Astrocyte (in vitro differentiated cells and primary cell): ENCODE measurements around the gene PIAS2. TPM values are rescaled to one million over a fixed set of nuclear protein-coding genes. Genes with fewer than 3 reads are reported as not detected.
A peak's percentile ranks its signal among the peaks of the same experiment; 100 is the strongest.

Experiments used
- DNase-seq: peaks from one replicate; pipeline ENCODE4 v3.0.0-alpha.2; 2010; ENCODE audit warnings: low read depth
- FAIRE-seq: peaks from 2 replicates; lab custom pipeline; 2011; peaks lifted over from hg19 to GRCh38; lab: Jason Lieb, UNC
- H2AFZ ChIP-seq: 2 replicates; pipeline ENCODE4 v1.6.0; 2012; ENCODE audit warnings: low read depth, low read length, inconsistent platforms
- H3K27ac ChIP-seq: 2 replicates; pipeline ENCODE4 v1.5.1; 2011; ENCODE audit warnings: low read depth, low read length, inconsistent platforms
- H3K27me3 ChIP-seq: 2 replicates; pipeline ENCODE4 v1.6.0; 2011; ENCODE audit warnings: low read length, inconsistent platforms; ENCODE audit not compliant: insufficient read depth
- H3K36me3 ChIP-seq: 2 replicates; pipeline ENCODE4 v1.5.1; 2011; ENCODE audit warnings: low read length, inconsistent platforms; ENCODE audit not compliant: insufficient read depth
- H3K4me1 ChIP-seq: 2 replicates; pipeline ENCODE4 v1.5.1; 2011; ENCODE audit warnings: low read length, inconsistent platforms; ENCODE audit not compliant: insufficient read depth
- H3K4me2 ChIP-seq: 2 replicates; pipeline ENCODE4 v1.6.0; 2012; ENCODE audit warnings: low read length, inconsistent platforms
- H3K4me3 ChIP-seq: 2 replicates; pipeline ENCODE4 v1.5.1; 2011; ENCODE audit warnings: low read depth, mild to moderate bottlenecking, low read length, inconsistent platforms; ENCODE audit not compliant: insufficient read depth
- H3K79me2 ChIP-seq: 2 replicates; pipeline ENCODE4 v1.6.0; 2012; ENCODE audit warnings: mild to moderate bottlenecking, low read length, inconsistent platforms; ENCODE audit not compliant: insufficient read depth
- H3K9ac ChIP-seq: 2 replicates; pipeline ENCODE4 v1.6.0; 2012; ENCODE audit warnings: mild to moderate bottlenecking, low read length, inconsistent platforms
- H3K9me3 ChIP-seq: 2 replicates; pipeline ENCODE4 v1.5.1; 2012; ENCODE audit warnings: low read depth, mild to moderate bottlenecking, low read length, inconsistent platforms; ENCODE audit not compliant: insufficient read depth
- H4K20me1 ChIP-seq: 2 replicates; pipeline ENCODE4 v1.6.0; 2012; ENCODE audit warnings: low read length, inconsistent platforms; ENCODE audit not compliant: insufficient read depth
- H3K27ac Mint-ChIP-seq: one replicate; pipeline ENCODE4 v1.8.0; 2021; ENCODE audit warnings: mild to moderate bottlenecking, mixed read lengths; ENCODE audit not compliant: unreplicated experiment
- H3K27me3 Mint-ChIP-seq: one replicate; pipeline ENCODE4 v1.8.0; 2021; ENCODE audit warnings: low read depth, mixed read lengths; ENCODE audit not compliant: unreplicated experiment
- H3K36me3 Mint-ChIP-seq: one replicate; pipeline ENCODE4 v1.8.0; 2021; ENCODE audit warnings: low read depth, mixed read lengths; ENCODE audit not compliant: unreplicated experiment
- H3K4me1 Mint-ChIP-seq: one replicate; pipeline ENCODE4 v1.8.0; 2021; ENCODE audit warnings: low read depth, mixed read lengths; ENCODE audit not compliant: unreplicated experiment
- H3K4me3 Mint-ChIP-seq: one replicate; pipeline ENCODE4 v1.8.0; 2021; ENCODE audit warnings: mild to moderate bottlenecking, moderate library complexity, mixed read lengths; ENCODE audit not compliant: unreplicated experiment
- H3K9me3 Mint-ChIP-seq: one replicate; pipeline ENCODE4 v1.8.0; 2021; ENCODE audit warnings: mild to moderate bottlenecking, mixed read lengths; ENCODE audit not compliant: unreplicated experiment
- EZH2 ChIP-seq: IDR thresholded peaks from 2 replicates; pipeline ENCODE4 v1.6.1; 2012; ENCODE audit warnings: mild to moderate bottlenecking, low read length, inconsistent platforms; ENCODE audit not compliant: insufficient read depth
- total RNA-seq: library from RNA; stranded (reverse); gene quantifications from 2 replicates; pipeline ENCODE4 v1.2.1, GENCODE V29; 2021
- TF ChIP-seq, protein P1 (sequence below): IDR thresholded peaks from 2 replicates; pipeline ENCODE4 v1.5.1; 2011; ENCODE audit warnings: low read depth, mild to moderate bottlenecking, inconsistent platforms, low read length, moderate library complexity; ENCODE audit not compliant: insufficient read depth

The PIAS2 gene
- total RNA-seq, 1 donor from 2014 or later: 29.3 TPM

- Histone ChIP-seq H3K27me3 (no peaks in the 10 kb centered on the region), H3K9ac (peak overlapping the region; percentile 67), H3K79me2 (no peaks in the 10 kb centered on the region), H3K4me1 (no peaks in the 10 kb centered on the region), H3K27ac (no peak overlapping the region), H4K20me1 (no peaks in the 10 kb centered on the region), H3K4me2 (peak overlapping the region; percentile 96), H3K4me3 (peak overlapping the region; percentile 88), H2AFZ (peak overlapping the region; percentile 95), H3K36me3 (no peaks in the 10 kb centered on the region), H3K9me3 (no peaks in the 10 kb centered on the region)
- FAIRE-seq: no peak
- DNase-seq: peak; percentile 84
- H3K27me3 Mint-ChIP-seq: no peaks in the 10 kb centered on the region
- TF ChIP-seq EZH2: no peak
- TF ChIP-seq, protein P1, sequence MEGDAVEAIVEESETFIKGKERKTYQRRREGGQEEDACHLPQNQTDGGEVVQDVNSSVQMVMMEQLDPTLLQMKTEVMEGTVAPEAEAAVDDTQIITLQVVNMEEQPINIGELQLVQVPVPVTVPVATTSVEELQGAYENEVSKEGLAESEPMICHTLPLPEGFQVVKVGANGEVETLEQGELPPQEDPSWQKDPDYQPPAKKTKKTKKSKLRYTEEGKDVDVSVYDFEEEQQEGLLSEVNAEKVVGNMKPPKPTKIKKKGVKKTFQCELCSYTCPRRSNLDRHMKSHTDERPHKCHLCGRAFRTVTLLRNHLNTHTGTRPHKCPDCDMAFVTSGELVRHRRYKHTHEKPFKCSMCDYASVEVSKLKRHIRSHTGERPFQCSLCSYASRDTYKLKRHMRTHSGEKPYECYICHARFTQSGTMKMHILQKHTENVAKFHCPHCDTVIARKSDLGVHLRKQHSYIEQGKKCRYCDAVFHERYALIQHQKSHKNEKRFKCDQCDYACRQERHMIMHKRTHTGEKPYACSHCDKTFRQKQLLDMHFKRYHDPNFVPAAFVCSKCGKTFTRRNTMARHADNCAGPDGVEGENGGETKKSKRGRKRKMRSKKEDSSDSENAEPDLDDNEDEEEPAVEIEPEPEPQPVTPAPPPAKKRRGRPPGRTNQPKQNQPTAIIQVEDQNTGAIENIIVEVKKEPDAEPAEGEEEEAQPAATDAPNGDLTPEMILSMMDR: no peak
- no peaks in the 10 kb centered on the region for H3K9me3 Mint-ChIP-seq
- no peak overlapping the region for H3K27ac Mint-ChIP-seq
- no peak overlapping the region for H3K4me3 Mint-ChIP-seq
- no peaks in the 10 kb centered on the region for H3K4me1 Mint-ChIP-seq
- H3K36me3 Mint-ChIP-seq: no peaks in the 10 kb centered on the region
Observed at GRCh38 chr18:46946656-46947282, 29.5 kb upstream of the PIAS2 start.

DNA sequence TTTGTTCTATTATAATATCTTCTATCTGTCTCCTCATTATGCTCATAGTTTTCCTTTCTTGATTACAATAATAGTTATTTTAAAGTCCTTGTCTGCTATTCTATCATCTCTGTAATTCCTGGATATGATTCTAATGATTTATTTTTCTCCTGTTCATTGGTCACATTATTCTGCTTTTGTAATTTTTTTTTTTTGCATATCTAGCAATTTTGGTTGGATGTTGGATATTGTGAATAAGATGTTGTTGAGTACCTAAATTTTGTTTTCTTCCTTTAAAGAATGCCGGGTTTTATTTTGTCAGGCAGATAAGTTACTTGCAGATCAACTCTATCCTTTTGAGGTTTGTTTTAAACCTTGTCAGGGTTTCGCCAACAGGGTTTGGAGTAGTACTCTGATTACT, 25.3 kb upstream of the PIAS2 start:
- H3K36me3 Mint-ChIP-seq: no peaks in the 10 kb centered on the region
- Histone ChIP-seq H3K9ac (no peak overlapping the region), H3K4me2 (no peak overlapping the region), H2AFZ (no peak overlapping the region), H3K36me3 (no peaks in the 10 kb centered on the region), H3K4me3 (no peak overlapping the region), H3K79me2 (no peaks in the 10 kb centered on the region), H3K4me1 (no peaks in the 10 kb centered on the region), H3K9me3 (no peaks in the 10 kb centered on the region), H4K20me1 (no peaks in the 10 kb centered on the region), H3K27ac (no peak overlapping the region), H3K27me3 (no peaks in the 10 kb centered on the region)
- H3K4me3 Mint-ChIP-seq: no peak overlapping the region
- no peaks in the 10 kb centered on the region for H3K9me3 Mint-ChIP-seq
- TF ChIP-seq, protein P1: no peak
- no peak for TF ChIP-seq EZH2
- no peaks in the 10 kb centered on the region for H3K27me3 Mint-ChIP-seq
- no peak overlapping the region for H3K27ac Mint-ChIP-seq
- no peak for DNase-seq
- FAIRE-seq: no peak
- H3K4me1 Mint-ChIP-seq: peaks cover 20% of the 10 kb centered on the region

DNA sequence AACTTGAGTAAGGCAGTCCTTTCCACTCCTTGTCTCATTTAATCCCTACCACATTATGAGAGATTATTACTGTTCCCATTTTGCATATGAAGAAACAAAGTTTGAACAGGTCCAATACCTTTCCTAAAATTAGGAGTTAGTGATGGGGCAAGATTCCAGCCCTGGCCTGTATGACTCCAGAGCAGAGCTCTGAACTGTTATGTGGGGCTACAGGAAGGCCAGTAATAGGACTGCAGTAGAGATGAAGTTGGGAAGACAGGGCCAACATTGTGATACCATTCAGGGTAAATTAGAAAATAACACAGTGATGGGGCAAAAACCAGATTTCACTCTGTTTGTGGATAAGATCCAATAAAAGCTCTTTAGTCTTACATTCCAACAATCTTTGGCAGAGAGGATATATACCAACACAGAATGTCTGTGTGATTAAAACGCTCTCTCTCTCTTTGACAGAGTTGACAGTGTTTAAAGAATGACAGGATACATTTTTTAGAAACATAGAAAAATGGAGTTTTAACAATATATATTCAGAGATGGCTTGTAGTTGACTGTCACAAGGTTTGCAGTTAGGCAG, 22.8 kb upstream of the PIAS2 start:
- no peak for TF ChIP-seq EZH2
- TF ChIP-seq, protein P1: no peak
- FAIRE-seq (no peak), DNase-seq (no peak)
- H3K9me3 ChIP-seq: no peaks in the 10 kb centered on the region
- H4K20me1 ChIP-seq: no peaks in the 10 kb centered on the region
- Mint-ChIP-seq H3K4me1 (peaks cover 20% of the 10 kb centered on the region), H3K4me3 (no peak overlapping the region), H3K9me3 (no peaks in the 10 kb centered on the region), H3K36me3 (no peaks in the 10 kb centered on the region), H3K27ac (peak overlapping the region; percentile 81), H3K27me3 (no peaks in the 10 kb centered on the region)
- H3K4me1 ChIP-seq: no peaks in the 10 kb centered on the region
- H3K36me3 ChIP-seq: no peaks in the 10 kb centered on the region
- no peak overlapping the region for H3K27ac ChIP-seq
- no peaks in the 10 kb centered on the region for H3K79me2 ChIP-seq
- no peaks in the 10 kb centered on the region for H3K27me3 ChIP-seq
- no peak overlapping the region for H3K4me3 ChIP-seq
- no peak overlapping the region for H3K4me2 ChIP-seq
- no peak overlapping the region for H3K9ac ChIP-seq
- H2AFZ ChIP-seq: no peak overlapping the region
